ENCODE results near the gene ZBTB43. TPM values are rescaled to one million over a fixed set of nuclear protein-coding genes. Genes with fewer than 3 reads are reported as not detected.

Gene ZBTB43
- total and polyA plus RNA-seq, 10 of the 15 experiments (the other 5 are each of a cell fraction or from before 2014, with no cell fraction given): 2.4 to 19.3 (median 8.7) TPM

DNA sequence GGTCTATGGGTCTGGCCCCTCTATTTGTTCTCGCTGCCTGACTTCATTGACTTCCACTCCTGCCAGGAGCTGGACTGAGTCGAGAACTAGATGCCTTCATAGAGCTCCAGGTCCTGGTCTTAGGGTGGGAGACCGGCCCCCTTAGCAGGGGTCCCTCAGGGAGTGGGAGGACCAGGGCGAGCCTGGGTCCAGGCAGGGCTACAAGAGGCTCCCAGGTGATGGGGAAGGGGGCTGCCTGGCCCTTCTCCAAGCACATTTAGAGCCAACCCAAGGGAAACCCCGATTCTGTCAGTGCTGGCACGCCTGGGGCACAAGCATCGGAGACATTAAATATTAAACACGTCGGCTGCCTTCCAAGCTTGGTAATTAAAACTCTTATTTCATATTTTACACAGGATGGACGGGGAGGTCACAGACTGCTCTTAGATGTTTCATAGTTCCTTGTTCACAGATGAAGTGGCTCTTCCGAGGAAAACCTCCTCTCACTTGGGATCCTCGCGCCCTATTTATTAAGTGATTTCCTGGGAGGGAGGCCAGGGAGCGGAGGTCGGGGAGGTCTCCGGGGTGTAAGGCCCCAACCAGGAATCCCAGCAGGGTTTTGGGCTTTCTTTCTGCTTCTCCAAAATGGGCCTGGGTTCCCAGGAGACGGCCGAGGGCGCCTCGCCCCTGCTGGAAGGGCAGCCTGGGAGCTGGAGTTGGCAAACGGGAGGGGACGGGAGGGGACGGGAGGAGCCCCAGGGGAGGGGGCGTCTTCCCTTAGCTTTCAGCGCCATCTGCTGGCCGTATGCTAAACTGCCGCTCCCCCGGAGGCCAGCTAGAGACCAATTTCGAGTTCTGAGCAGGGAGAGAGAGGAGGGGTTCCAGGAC, 23.4 kb upstream of the ZBTB43 start:
- ATAC-seq: peak; percentile 99
- ChIA-PET RAD21 (ENCODE audit: unreplicated experiment) (interaction anchor here (0.6 to 7.7 kb wide), 13 partner anchors 22 to 80 kb away, joined by 3 to 150 read pairs (median 3); partner anchors contain the start of gene ZBTB43), POLR2A (interaction anchor here (1.2 to 1.7 kb wide), 2 partner anchors 23 to 75 kb away, joined by 3 to 4 read pairs; partner anchors contain the start of gene ZBTB43), CTCF (interaction anchor here (0.7 to 12.2 kb wide), 25 partner anchors 8 to 310 kb away, joined by 3 to 445 read pairs (median 5); no protein-coding TSS in a partner anchor), SMC1A (ENCODE audit: uncharacterized antibody, unreplicated experiment) (interaction anchor here (1.0 to 8.2 kb wide), 5 partner anchors 9 to 91 kb away, joined by 3 to 111 read pairs (median 7); no protein-coding TSS in a partner anchor)
- H3K4me3 ChIP-seq: no peak overlapping the region
- peak; percentile 68 for FAIRE-seq
- H3K79me2 ChIP-seq (ENCODE audit: control insufficient read depth, insufficient read depth, low read length): no peaks in the 10 kb centered on the region
- no peaks in the 10 kb centered on the region; a peak in 1 of 4 replicates for H3K27me3 ChIP-seq (replicated peaks in 1 of 2; ENCODE audit: control insufficient read depth in 2 of 2, insufficient read depth in 2 of 2, low read length in 1 of 2)
- intact Hi-C loops (cut with micrococcal nuclease; ENCODE audit: unreplicated experiment) (loop anchor here (1.0 to 5.0 kb wide), 2 partner anchors 76 to 169 kb away; partner anchors contain the start of gene LMX1B), in situ Hi-C loops (cut with MboI) (loop anchor here (5.0 kb wide), 2 partner anchors 74 to 174 kb away; no protein-coding TSS in a partner anchor)
- 36% methylated on average over 24 of the region's 29 CpGs for WGBS (ENCODE audit: insufficient coverage, insufficient replicate concordance, low lambda C conversion rate, missing lambda C conversion rate)
- no peaks in the 10 kb centered on the region for H3K36me3 ChIP-seq (ENCODE audit: control insufficient read depth in 2 of 2, insufficient read depth in 2 of 2, low read length in 1 of 2)
- no peaks in the 10 kb centered on the region for H4K20me1 ChIP-seq (ENCODE audit: control insufficient read depth, insufficient read depth)
- no peak overlapping the region for H3K27ac ChIP-seq (ENCODE audit: control insufficient read depth, insufficient read depth)
- no peak overlapping the region for H3K4me2 ChIP-seq (ENCODE audit: control insufficient read depth, insufficient read depth)
- BruUV-seq (replicated peaks): no TSS peak
- no peaks in the 10 kb centered on the region for H3K4me1 ChIP-seq (ENCODE audit: control insufficient read depth, insufficient read depth, low read length)
- H3K9ac ChIP-seq (ENCODE audit: control insufficient read depth, insufficient read depth, low read length): no peak overlapping the region
- no peak overlapping the region for H2AFZ ChIP-seq (ENCODE audit: control insufficient read depth, low read depth, low read length)
- DNase-seq (ENCODE audit: low read depth, low spot score): no peak
- no peaks in the 10 kb centered on the region for H3K9me3 ChIP-seq (replicated peaks; ENCODE audit: control insufficient read depth, insufficient read depth, low read length)
- TF ChIP-seq SMC3 (IDR thresholded peaks at IDR 0.05; ENCODE audit: borderline replicate concordance, low read length) (peak; percentile 78), SP1 (IDR thresholded peaks at IDR 0.05; ENCODE audit: low read depth, low read length) (no peak), POU2F2 (IDR thresholded peaks at IDR 0.05; ENCODE audit: borderline replicate concordance, low read depth, low read length) (peak; percentile 84; the same call in 1 of the 3 replicates), IRF4 (IDR thresholded peaks at IDR 0.05; ENCODE audit: low read depth, low read length) (no peak), BHLHE40 (IDR thresholded peaks at IDR 0.05; ENCODE audit: borderline replicate concordance in 1 of 2, low read depth in 2 of 2, low read length in 1 of 2) (peak in 1 of 2 experiments; percentile 27; a peak in 1 of 4 replicates), IKZF1 (conservative IDR thresholded peaks at IDR 0.05) (no peak), ESRRA (IDR thresholded peaks at IDR 0.05; ENCODE audit: low read length) (no peak), RAD21 (IDR thresholded peaks at IDR 0.05; ENCODE audit: insufficient read depth, low read depth, low read length) (peak; percentile 88), STAT3 (IDR thresholded peaks at IDR 0.05; ENCODE audit: low read depth, low read length) (no peak), YY1 (IDR thresholded peaks at IDR 0.05; ENCODE audit: low read depth, low read length) (peak; percentile 58; the same call in 1 of the 2 replicates), CHD2 (IDR thresholded peaks at IDR 0.05; ENCODE audit: borderline replicate concordance, low read depth, low read length) (0 out of 2 replicates have a peak, but pooled peaks have one; percentile 18), MEF2B (IDR thresholded peaks at IDR 0.05; ENCODE audit: partially characterized antibody, poor library complexity, severe bottlenecking) (peak; percentile 62)
- TF ChIP-seq, protein P1, sequence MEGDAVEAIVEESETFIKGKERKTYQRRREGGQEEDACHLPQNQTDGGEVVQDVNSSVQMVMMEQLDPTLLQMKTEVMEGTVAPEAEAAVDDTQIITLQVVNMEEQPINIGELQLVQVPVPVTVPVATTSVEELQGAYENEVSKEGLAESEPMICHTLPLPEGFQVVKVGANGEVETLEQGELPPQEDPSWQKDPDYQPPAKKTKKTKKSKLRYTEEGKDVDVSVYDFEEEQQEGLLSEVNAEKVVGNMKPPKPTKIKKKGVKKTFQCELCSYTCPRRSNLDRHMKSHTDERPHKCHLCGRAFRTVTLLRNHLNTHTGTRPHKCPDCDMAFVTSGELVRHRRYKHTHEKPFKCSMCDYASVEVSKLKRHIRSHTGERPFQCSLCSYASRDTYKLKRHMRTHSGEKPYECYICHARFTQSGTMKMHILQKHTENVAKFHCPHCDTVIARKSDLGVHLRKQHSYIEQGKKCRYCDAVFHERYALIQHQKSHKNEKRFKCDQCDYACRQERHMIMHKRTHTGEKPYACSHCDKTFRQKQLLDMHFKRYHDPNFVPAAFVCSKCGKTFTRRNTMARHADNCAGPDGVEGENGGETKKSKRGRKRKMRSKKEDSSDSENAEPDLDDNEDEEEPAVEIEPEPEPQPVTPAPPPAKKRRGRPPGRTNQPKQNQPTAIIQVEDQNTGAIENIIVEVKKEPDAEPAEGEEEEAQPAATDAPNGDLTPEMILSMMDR (IDR thresholded peaks at IDR 0.05 in 2 of 3, conservative IDR thresholded peaks at IDR 0.05 in 1 of 3; ENCODE audit: control insufficient read depth in 2 of 3, extremely low read depth in 1 of 3, insufficient read depth in 1 of 3, low read depth in 3 of 3, low read length in 3 of 3): peak; percentile 91 to 92 (median 91); a peak in 5 of 6 replicates
- TF ChIP-seq, protein P2, sequence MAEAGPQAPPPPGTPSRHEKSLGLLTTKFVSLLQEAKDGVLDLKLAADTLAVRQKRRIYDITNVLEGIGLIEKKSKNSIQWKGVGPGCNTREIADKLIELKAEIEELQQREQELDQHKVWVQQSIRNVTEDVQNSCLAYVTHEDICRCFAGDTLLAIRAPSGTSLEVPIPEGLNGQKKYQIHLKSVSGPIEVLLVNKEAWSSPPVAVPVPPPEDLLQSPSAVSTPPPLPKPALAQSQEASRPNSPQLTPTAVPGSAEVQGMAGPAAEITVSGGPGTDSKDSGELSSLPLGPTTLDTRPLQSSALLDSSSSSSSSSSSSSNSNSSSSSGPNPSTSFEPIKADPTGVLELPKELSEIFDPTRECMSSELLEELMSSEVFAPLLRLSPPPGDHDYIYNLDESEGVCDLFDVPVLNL (IDR thresholded peaks at IDR 0.05; ENCODE audit: low read depth, low read length): no peak
- TF ChIP-seq, protein P3, sequence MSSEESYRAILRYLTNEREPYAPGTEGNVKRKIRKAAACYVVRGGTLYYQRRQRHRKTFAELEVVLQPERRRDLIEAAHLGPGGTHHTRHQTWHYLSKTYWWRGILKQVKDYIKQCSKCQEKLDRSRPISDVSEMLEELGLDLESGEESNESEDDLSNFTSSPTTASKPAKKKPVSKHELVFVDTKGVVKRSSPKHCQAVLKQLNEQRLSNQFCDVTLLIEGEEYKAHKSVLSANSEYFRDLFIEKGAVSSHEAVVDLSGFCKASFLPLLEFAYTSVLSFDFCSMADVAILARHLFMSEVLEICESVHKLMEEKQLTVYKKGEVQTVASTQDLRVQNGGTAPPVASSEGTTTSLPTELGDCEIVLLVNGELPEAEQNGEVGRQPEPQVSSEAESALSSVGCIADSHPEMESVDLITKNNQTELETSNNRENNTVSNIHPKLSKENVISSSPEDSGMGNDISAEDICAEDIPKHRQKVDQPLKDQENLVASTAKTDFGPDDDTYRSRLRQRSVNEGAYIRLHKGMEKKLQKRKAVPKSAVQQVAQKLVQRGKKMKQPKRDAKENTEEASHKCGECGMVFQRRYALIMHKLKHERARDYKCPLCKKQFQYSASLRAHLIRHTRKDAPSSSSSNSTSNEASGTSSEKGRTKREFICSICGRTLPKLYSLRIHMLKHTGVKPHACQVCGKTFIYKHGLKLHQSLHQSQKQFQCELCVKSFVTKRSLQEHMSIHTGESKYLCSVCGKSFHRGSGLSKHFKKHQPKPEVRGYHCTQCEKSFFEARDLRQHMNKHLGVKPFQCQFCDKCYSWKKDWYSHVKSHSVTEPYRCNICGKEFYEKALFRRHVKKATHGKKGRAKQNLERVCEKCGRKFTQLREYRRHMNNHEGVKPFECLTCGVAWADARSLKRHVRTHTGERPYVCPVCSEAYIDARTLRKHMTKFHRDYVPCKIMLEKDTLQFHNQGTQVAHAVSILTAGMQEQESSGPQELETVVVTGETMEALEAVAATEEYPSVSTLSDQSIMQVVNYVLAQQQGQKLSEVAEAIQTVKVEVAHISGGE (CRISPR knock-in tag; IDR thresholded peaks at IDR 0.05): no peak
